ENCODE data around the gene TOLLIP.

- TF ChIP-seq POLR2AphosphoS5 (IDR thresholded peaks at IDR 0.05; ENCODE audit: borderline replicate concordance, low read depth, low read length) (no peak), EZH2 (IDR thresholded peaks at IDR 0.05) (no peak), FOXP2 (optimal IDR thresholded peaks at IDR 0.05; ENCODE audit: control extremely low read depth, extremely low read length, insufficient read depth) (no peak)
Observed at GRCh38 chr11:1300121-1300520, 9.3 kb downstream of the TOLLIP start.
